ENCODE results near the gene DNAH9. TPM values are rescaled to one million over a fixed set of nuclear protein-coding genes. Genes with fewer than 3 reads are reported as not detected.

Gene DNAH9
- polyA plus RNA-seq, 1 donor from 2014 or later, result 2.0 TPM

GRCh38 chr17:11561702-11562101 is 36.6 kb upstream of the DNAH9 start:
- H3K36me3 ChIP-seq (ENCODE audit: insufficient read depth, low read length), result no peaks in the 10 kb centered on the region
- no peak for TF ChIP-seq POLR2AphosphoS5 (IDR thresholded peaks at IDR 0.05)
- TF ChIP-seq MXI1 (conservative IDR thresholded peaks at IDR 0.05; ENCODE audit: poor library complexity, severe bottlenecking), result no peak
- TF ChIP-seq RAD21 (conservative IDR thresholded peaks at IDR 0.05), result no peak
- TF ChIP-seq REST (IDR thresholded peaks at IDR 0.05; ENCODE audit: borderline replicate concordance), result no peak
- no peak for TF ChIP-seq EZH2 (IDR thresholded peaks at IDR 0.05; ENCODE audit: borderline replicate concordance, insufficient read depth, low read length, poor library complexity, severe bottlenecking)
- no peak for TF ChIP-seq CTCF (IDR thresholded peaks at IDR 0.05; ENCODE audit: poor library complexity, severe bottlenecking)
- no peak for TF ChIP-seq TAF1 (IDR thresholded peaks at IDR 0.05; ENCODE audit: low read depth)
- TF ChIP-seq EP300 (conservative IDR thresholded peaks at IDR 0.05; ENCODE audit: poor library complexity, severe bottlenecking), result no peak
- no peak for TF ChIP-seq SMC3 (conservative IDR thresholded peaks at IDR 0.05; ENCODE audit: poor library complexity)
- no peaks in the 10 kb centered on the region for H3F3A ChIP-seq (ENCODE audit: insufficient read depth, low read length, poor library complexity, severe bottlenecking)
- no peak overlapping the region for H3K4me2 ChIP-seq (ENCODE audit: low read length)
- H3K9me2 ChIP-seq (ENCODE audit: insufficient read depth, low read length), result no peaks in the 10 kb centered on the region
- H3K27me3 ChIP-seq (ENCODE audit: insufficient read depth, low read depth, low read length), result no peaks in the 10 kb centered on the region
- H3K9me3 ChIP-seq (ENCODE audit: low read length), result no peaks in the 10 kb centered on the region
- no peaks in the 10 kb centered on the region for H4K20me1 ChIP-seq (ENCODE audit: insufficient read depth)
- no peak overlapping the region for H3K27ac ChIP-seq (ENCODE audit: low read length)
- no peak overlapping the region for H3K4me3 ChIP-seq (ENCODE audit: low read length)
- no peak overlapping the region for H3K9ac ChIP-seq (ENCODE audit: low read length)
- H2AFZ ChIP-seq (ENCODE audit: low read depth, low read length), result no peak overlapping the region
- no peaks in the 10 kb centered on the region for H3K79me2 ChIP-seq (replicated peaks; ENCODE audit: insufficient read depth, low read length)

GRCh38 chr17:11564589-11565380 is 33.5 kb upstream of the DNAH9 start:
- no peak for TF ChIP-seq CTCF (IDR thresholded peaks at IDR 0.05; ENCODE audit: poor library complexity, severe bottlenecking)
- no peak for TF ChIP-seq TAF1 (IDR thresholded peaks at IDR 0.05; ENCODE audit: low read depth)
- no peak for TF ChIP-seq MXI1 (conservative IDR thresholded peaks at IDR 0.05; ENCODE audit: poor library complexity, severe bottlenecking)
- TF ChIP-seq EZH2 (IDR thresholded peaks at IDR 0.05; ENCODE audit: borderline replicate concordance, insufficient read depth, low read length, poor library complexity, severe bottlenecking), result no peak
- TF ChIP-seq SMC3 (conservative IDR thresholded peaks at IDR 0.05; ENCODE audit: poor library complexity), result no peak
- TF ChIP-seq RAD21 (conservative IDR thresholded peaks at IDR 0.05), result no peak
- TF ChIP-seq EP300 (conservative IDR thresholded peaks at IDR 0.05; ENCODE audit: poor library complexity, severe bottlenecking), result no peak
- TF ChIP-seq REST (IDR thresholded peaks at IDR 0.05; ENCODE audit: borderline replicate concordance), result no peak
- TF ChIP-seq POLR2AphosphoS5 (IDR thresholded peaks at IDR 0.05), result no peak
- Histone ChIP-seq H3F3A (ENCODE audit: insufficient read depth, low read length, poor library complexity, severe bottlenecking) (no peaks in the 10 kb centered on the region), H3K79me2 (replicated peaks; ENCODE audit: insufficient read depth, low read length) (no peaks in the 10 kb centered on the region), H4K20me1 (ENCODE audit: insufficient read depth) (no peaks in the 10 kb centered on the region), H3K27ac (ENCODE audit: low read length) (no peak overlapping the region), H3K4me3 (ENCODE audit: low read length) (no peak overlapping the region), H2AFZ (ENCODE audit: low read depth, low read length) (no peak overlapping the region), H3K9me3 (ENCODE audit: low read length) (no peaks in the 10 kb centered on the region), H3K27me3 (ENCODE audit: insufficient read depth, low read depth, low read length) (no peaks in the 10 kb centered on the region), H3K9ac (ENCODE audit: low read length) (no peak overlapping the region), H3K36me3 (ENCODE audit: insufficient read depth, low read length) (no peaks in the 10 kb centered on the region), H3K4me2 (ENCODE audit: low read length) (no peak overlapping the region), H3K9me2 (ENCODE audit: insufficient read depth, low read length) (no peaks in the 10 kb centered on the region)

Data from neural cell (in vitro differentiated cells).